OCI-LY1 (cell line): ENCODE measurements around the gene ZNF630.
"Not testable (repeated sequence)": the region's sequence is repeated elsewhere in the genome, so short reads cannot be mapped to it uniquely, and the experiment has no call there.

ENCODE experiments used
- CTCF ChIP-seq: fragments of 200-600 bp; sonication (generic), shearing (Covaris generic); IDR thresholded peaks from 2 replicates; pipeline ENCODE4 v1.5.1; 2017; ENCODE audit warnings: mild to moderate bottlenecking, antibody characterized with exemption, low read length, moderate library complexity, mixed read lengths
- EZH2 ChIP-seq: fragments of 200-600 bp; sonication (generic), shearing (Covaris generic); IDR thresholded peaks from 2 replicates; pipeline ENCODE4 v1.8.0; 2017; ENCODE audit warnings: borderline replicate concordance, mixed run types, mild to moderate bottlenecking, antibody characterized with exemption, low read length, moderate library complexity, mixed read lengths

GRCh38 chrX:48016583-48017310 lies 54.7 kb downstream of the ZNF630 start:
- TF ChIP-seq CTCF, EZH2: not testable (repeated sequence)
